Endothelial cell of umbilical vein (primary cell): ENCODE results near the gene NLGN1. TPM values are rescaled to one million over a fixed set of nuclear protein-coding genes. Genes with fewer than 3 reads are reported as not detected.

Experiments
- BruUV-seq: library from RNA; stranded (reverse); fragments of 400-500 nt; replicated peaks from 2 replicates; lab custom pipeline; 2021; lab: Mats Ljungman, UMichigan
- CTCF ChIA-PET: fragments of 300-600, 350-600 bp; sonication (Branson Sonifier 250); formaldehyde crosslinking; loops from one replicate; lab custom pipeline; 2021; ENCODE audit warnings: antibody characterized with exemption, inconsistent platforms; lab: Charles Lee
- POLR2A ChIA-PET: fragments of 300-600, 350-600 bp; sonication (Branson Sonifier 250); formaldehyde crosslinking; loops from one replicate; lab custom pipeline; 2021; ENCODE audit warnings: antibody characterized with exemption, inconsistent platforms; lab: Charles Lee
- DNase-seq: peaks from one replicate; pipeline ENCODE4 v3.0.0-alpha.2; 2011; ENCODE audit warnings: low read depth, low spot score
- FAIRE-seq: peaks from 2 replicates; lab custom pipeline; 2011; peaks lifted over from hg19 to GRCh38; lab: Jason Lieb, UNC
- H2AFZ ChIP-seq: 2 replicates; pipeline ENCODE4 v1.6.0; 2012; ENCODE audit warnings: low read depth, low read length, control low read depth, inconsistent platforms
- H3K27ac ChIP-seq: 2 replicates; pipeline ENCODE4 v1.5.1; 2011; ENCODE audit warnings: low read depth, mild to moderate bottlenecking, control low read depth, low read length, moderate library complexity; ENCODE audit not compliant: insufficient read depth
- H3K27me3 ChIP-seq, 2 experiments: 2 replicates each; pipeline versions ENCODE4 v1.6.0 to v1.6.1; 2011; ENCODE audit warnings: low read length in 2 of 2, mixed read lengths in 1 of 2; ENCODE audit not compliant: control insufficient read depth in 2 of 2, insufficient read depth in 2 of 2
- H3K36me3 ChIP-seq, 2 experiments: 2 replicates in 1 of 2; 3 replicates in 1 of 2; pipeline ENCODE4 v1.5.1; 2011; ENCODE audit warnings: low read length in 2 of 2, mild to moderate bottlenecking in 1 of 2, moderate library complexity in 1 of 2; ENCODE audit not compliant: control insufficient read depth in 2 of 2, insufficient read depth in 2 of 2; ENCODE audit errors: extremely low read depth in 1 of 2
- H3K4me1 ChIP-seq: 3 replicates; pipeline ENCODE4 v1.5.1; 2011; ENCODE audit warnings: mild to moderate bottlenecking, low read length; ENCODE audit not compliant: control insufficient read depth, insufficient read depth; ENCODE audit errors: extremely low read depth
- H3K4me2 ChIP-seq: 2 replicates; pipeline ENCODE4 v1.6.1; 2011; ENCODE audit warnings: low read length, control low read depth, mixed read lengths; ENCODE audit not compliant: insufficient read depth
- H3K4me3 ChIP-seq, 3 experiments: fragments of 200-600 bp in 1 of 3; sonication (generic), shearing (Covaris generic) in 1 of 3; replicated peaks in 1 of 3; 2 replicates each; pipeline ENCODE4 v1.5.1; 2011 to 2016; ENCODE audit warnings: control low read depth in 3 of 3, low read length in 3 of 3, mild to moderate bottlenecking in 2 of 3, inconsistent platforms in 1 of 3, low read depth in 1 of 3, moderate library complexity in 1 of 3; ENCODE audit not compliant: insufficient read depth in 1 of 3
- H3K79me2 ChIP-seq: 2 replicates; pipeline ENCODE4 v1.6.0; 2012; ENCODE audit warnings: low read length, inconsistent platforms; ENCODE audit not compliant: control insufficient read depth, insufficient read depth
- H3K9ac ChIP-seq: replicated peaks from 2 replicates; pipeline ENCODE3; 2011; ENCODE audit warnings: low read length, control low read depth; ENCODE audit not compliant: insufficient read depth; ENCODE audit errors: extremely low read depth
- H3K9me1 ChIP-seq: replicated peaks from 3 replicates; pipeline ENCODE4 v1.6.0; 2011; ENCODE audit warnings: mild to moderate bottlenecking, low read length; ENCODE audit not compliant: control insufficient read depth, insufficient read depth; ENCODE audit errors: extremely low read depth
- H3K9me3 ChIP-seq: replicated peaks from 2 replicates; pipeline ENCODE4 v1.5.1; 2012; ENCODE audit warnings: low read length, inconsistent platforms; ENCODE audit not compliant: control insufficient read depth, insufficient read depth
- H4K20me1 ChIP-seq: replicated peaks from 2 replicates; pipeline ENCODE3; 2011; ENCODE audit warnings: mild to moderate bottlenecking, low read length; ENCODE audit not compliant: control insufficient read depth, insufficient read depth; ENCODE audit errors: extremely low read depth
- EZH2 ChIP-seq: IDR thresholded peaks from 2 replicates; pipeline ENCODE4 v1.6.1; 2012; ENCODE audit warnings: borderline replicate concordance, low read depth, mild to moderate bottlenecking, moderate library complexity, low read length, inconsistent platforms; ENCODE audit not compliant: severe bottlenecking
- FOS ChIP-seq: IDR thresholded peaks from 2 replicates; pipeline ENCODE4 v1.6.1; 2011; ENCODE audit warnings: mild to moderate bottlenecking, low read length, moderate library complexity, borderline replicate concordance; ENCODE audit not compliant: insufficient read depth
- GATA2 ChIP-seq: IDR thresholded peaks from 2 replicates; pipeline ENCODE4 v1.7.0; 2011; ENCODE audit warnings: low read depth, mild to moderate bottlenecking, moderate library complexity, mixed read lengths, low read length; ENCODE audit not compliant: insufficient read length, insufficient read depth
- JUN ChIP-seq: IDR thresholded peaks from 2 replicates; pipeline ENCODE4 v1.6.1; 2011; ENCODE audit warnings: borderline replicate concordance, low read depth; ENCODE audit not compliant: insufficient read length, insufficient read depth
- MYC ChIP-seq: IDR thresholded peaks from one replicate; pipeline ENCODE4 v1.6.1; 2011; ENCODE audit warnings: mild to moderate bottlenecking, low read depth, low read length
- POLR2A ChIP-seq: IDR thresholded peaks from 2 replicates; pipeline ENCODE4 v1.6.1; 2012; ENCODE audit warnings: low read depth, mild to moderate bottlenecking, control low read depth, low read length
- POLR2AphosphoS5 ChIP-seq: IDR thresholded peaks from 2 replicates; pipeline ENCODE4 v1.6.1; 2012; ENCODE audit warnings: low read depth, mild to moderate bottlenecking, control low read depth, low read length, moderate library complexity; ENCODE audit not compliant: insufficient read depth
- dilution Hi-C: fragments of 300-500 bp; cut with MboI; formaldehyde crosslinking; loops from one replicate; pipeline ENCODE4 v1.15.0; 2019; ENCODE audit warnings: low sequenced_read_pairs; ENCODE audit not compliant: extremely low pct_ligation_motif_present
- intact Hi-C: fragments of 100-400 bp; cut with micrococcal nuclease; formaldehyde crosslinking; loops from one replicate; pipeline ENCODE4 v1.10.0; 2022
- polyA plus RNA-seq, 4 experiments: library from polyadenylated mRNA; depleted of rRNA in 3 of 4; stranded (reverse) in 3 of 4; unstranded in 1 of 4; fragments of >200 nt; gene quantifications; 2 replicates each; pipeline versions ENCODE4 v1.2.1 to v1.2.3, GENCODE V29; 2011 to 2012; ENCODE audit warnings: missing spikeins in 1 of 4
- total RNA-seq: library from RNA; stranded (reverse); gene quantifications from 2 replicates; pipeline ENCODE4 v1.2.3, GENCODE V29; 2021
- TF ChIP-seq, protein P1 (sequence below): IDR thresholded peaks from 2 replicates; pipeline ENCODE4 v1.6.1; 2011; ENCODE audit not compliant: insufficient read depth, insufficient read length
- TF ChIP-seq, protein P2 (sequence below), 2 donors: IDR thresholded peaks; 1 replicate in 1 of 2; 2 replicates in 1 of 2; pipeline ENCODE4 v1.5.1; 2011; ENCODE audit warnings: low read length in 2 of 2, mild to moderate bottlenecking in 2 of 2, moderate library complexity in 2 of 2, control low read depth in 1 of 2, inconsistent platforms in 1 of 2, low read depth in 1 of 2; ENCODE audit not compliant: insufficient read depth in 1 of 2; ENCODE audit errors: extremely low read depth in 1 of 2

The NLGN1 gene
- total and polyA plus RNA-seq, 2 donors (not counting 3 experiments of a cell fraction or from before 2014, with no cell fraction given) = 7.9 to 16.3 TPM

DNA sequence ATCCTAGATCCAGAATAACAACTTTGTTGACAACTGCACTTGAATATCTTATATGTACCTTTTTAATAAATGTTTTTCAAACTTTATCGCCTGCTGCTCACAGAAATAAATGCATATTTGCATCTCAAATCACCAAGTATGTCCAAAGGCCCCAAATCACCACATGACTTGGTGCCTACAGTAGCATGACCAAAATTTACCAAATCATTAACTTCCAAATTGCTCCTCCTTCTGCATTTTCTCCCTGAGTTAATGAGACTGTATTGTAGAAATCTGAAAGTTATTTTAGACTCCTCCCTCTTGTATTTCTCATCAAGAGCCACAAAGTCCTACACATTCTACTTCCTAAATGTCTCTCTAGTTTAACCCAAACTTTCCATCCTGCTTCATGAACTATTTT is 826.1 kb downstream of the NLGN1 start:
- Histone ChIP-seq H3K9me1 (no peaks in the 10 kb centered on the region), H3K27ac (no peak overlapping the region), H3K9ac (no peak overlapping the region), H2AFZ (no peak overlapping the region), H3K4me3 (no peak overlapping the region), H4K20me1 (no peaks in the 10 kb centered on the region), H3K4me2 (no peak overlapping the region), H3K9me3 (no peaks in the 10 kb centered on the region), H3K27me3 (no peaks in the 10 kb centered on the region), H3K36me3 (no peaks in the 10 kb centered on the region), H3K79me2 (no peaks in the 10 kb centered on the region), H3K4me1 (no peaks in the 10 kb centered on the region)
- intact Hi-C loops = no loop called here
- no TSS peak for BruUV-seq
- DNase-seq (no peak), FAIRE-seq (no peak)
- ChIA-PET POLR2A (no interaction called here), CTCF (no interaction called here)
- dilution Hi-C loops = no loop called here
- TF ChIP-seq POLR2AphosphoS5 (no peak), FOS (no peak), EZH2 (no peak), MYC (no peak), JUN (no peak), GATA2 (no peak), POLR2A (no peak)
- TF ChIP-seq, protein P1, sequence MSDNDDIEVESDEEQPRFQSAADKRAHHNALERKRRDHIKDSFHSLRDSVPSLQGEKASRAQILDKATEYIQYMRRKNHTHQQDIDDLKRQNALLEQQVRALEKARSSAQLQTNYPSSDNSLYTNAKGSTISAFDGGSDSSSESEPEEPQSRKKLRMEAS = no peak
- TF ChIP-seq, protein P2, sequence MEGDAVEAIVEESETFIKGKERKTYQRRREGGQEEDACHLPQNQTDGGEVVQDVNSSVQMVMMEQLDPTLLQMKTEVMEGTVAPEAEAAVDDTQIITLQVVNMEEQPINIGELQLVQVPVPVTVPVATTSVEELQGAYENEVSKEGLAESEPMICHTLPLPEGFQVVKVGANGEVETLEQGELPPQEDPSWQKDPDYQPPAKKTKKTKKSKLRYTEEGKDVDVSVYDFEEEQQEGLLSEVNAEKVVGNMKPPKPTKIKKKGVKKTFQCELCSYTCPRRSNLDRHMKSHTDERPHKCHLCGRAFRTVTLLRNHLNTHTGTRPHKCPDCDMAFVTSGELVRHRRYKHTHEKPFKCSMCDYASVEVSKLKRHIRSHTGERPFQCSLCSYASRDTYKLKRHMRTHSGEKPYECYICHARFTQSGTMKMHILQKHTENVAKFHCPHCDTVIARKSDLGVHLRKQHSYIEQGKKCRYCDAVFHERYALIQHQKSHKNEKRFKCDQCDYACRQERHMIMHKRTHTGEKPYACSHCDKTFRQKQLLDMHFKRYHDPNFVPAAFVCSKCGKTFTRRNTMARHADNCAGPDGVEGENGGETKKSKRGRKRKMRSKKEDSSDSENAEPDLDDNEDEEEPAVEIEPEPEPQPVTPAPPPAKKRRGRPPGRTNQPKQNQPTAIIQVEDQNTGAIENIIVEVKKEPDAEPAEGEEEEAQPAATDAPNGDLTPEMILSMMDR (IDR thresholded peaks at IDR 0.05; ENCODE audit: extremely low read depth in 1 of 2, insufficient read depth in 1 of 2, low read depth in 1 of 2, low read length in 2 of 2) = no peak
